Metanephros (tissue), 1 donor: ENCODE measurements around the gene PCDHB10. TPM values are rescaled to one million over a fixed set of nuclear protein-coding genes. Genes with fewer than 3 reads are reported as not detected.

Experiments used
- total RNA-seq: library from RNA; depleted of rRNA; stranded (reverse); fragments of >200 nt; gene quantifications from one replicate; pipeline ENCODE4 v1.2.3, GENCODE V29; 2014

Gene PCDHB10
- 6.2 TPM for total RNA-seq

GRCh38 chr5:141192110-141192725, at the start of gene PCDHB10:
PCDHB10 (plus strand) TSS chr5:141192353; CDS start chr5:141192553, 200 bp downstream.

DNA sequence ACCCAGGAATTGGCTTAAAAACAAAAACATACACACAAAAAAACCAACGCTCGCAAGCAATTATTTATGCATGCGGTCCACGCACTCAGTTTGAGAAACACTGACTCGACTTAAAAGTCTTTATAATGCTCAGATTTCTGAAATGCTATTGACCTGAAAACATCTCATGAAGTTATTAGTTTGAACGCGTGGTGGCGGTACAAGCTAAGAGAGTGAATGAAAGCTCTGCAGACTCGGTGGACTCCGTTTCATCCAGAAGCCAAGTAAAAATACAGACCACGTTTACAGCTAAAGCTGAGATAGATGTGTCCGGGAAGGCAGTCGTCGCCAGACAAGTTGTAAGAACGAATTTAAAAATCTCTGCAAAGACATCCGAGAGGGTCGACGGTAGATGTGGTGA, 42.3 kb upstream of the PCDHB10 start, which contains the start of gene PCDHB6:
Gene PCDHB6 (plus strand): TSS at position 246 of the 400 bp plus-strand sequence. CDS start 201 bp downstream, outside the sequence.

GRCh38 chr5:141172381-141173204, 19.6 kb upstream of the PCDHB10 start, which contains the start of gene PCDHB7:
PCDHB7 (plus strand) TSS chr5:141172644; CDS start chr5:141172836, 192 bp downstream.

DNA sequence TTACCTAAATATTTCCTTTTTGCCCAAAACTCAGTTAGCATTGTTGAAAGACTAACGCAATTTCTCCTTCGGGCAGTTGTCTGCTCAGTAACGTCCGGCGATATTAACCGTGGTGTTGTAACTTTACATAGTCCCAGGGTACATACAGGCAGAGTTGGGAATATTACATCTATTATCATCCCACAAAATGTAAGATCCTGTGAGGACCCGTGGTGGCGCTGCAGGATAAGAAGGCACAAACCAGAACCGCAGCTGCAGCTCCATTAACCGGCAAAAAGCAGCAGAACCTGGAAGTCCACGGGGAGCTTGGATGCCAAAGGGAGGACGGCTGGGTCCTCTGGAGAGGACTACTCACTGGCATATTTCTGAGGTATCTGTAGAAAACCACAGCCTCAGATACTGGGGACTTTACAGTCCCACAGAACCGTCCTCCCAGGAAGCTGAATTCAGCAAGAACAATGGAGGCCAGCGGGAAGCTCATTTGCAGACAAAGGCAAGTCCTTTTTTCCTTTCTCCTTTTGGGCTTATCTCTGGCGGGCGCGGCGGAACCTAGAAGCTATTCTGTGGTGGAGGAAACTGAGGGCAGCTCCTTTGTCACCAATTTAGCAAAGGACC, 14.5 kb upstream of the PCDHB10 start, which contains the start of gene PCDHB8:
Gene PCDHB8 (plus strand): TSS at position 214 of the 615 bp plus-strand sequence. CDS start 245 bp downstream, at position 459.

DNA sequence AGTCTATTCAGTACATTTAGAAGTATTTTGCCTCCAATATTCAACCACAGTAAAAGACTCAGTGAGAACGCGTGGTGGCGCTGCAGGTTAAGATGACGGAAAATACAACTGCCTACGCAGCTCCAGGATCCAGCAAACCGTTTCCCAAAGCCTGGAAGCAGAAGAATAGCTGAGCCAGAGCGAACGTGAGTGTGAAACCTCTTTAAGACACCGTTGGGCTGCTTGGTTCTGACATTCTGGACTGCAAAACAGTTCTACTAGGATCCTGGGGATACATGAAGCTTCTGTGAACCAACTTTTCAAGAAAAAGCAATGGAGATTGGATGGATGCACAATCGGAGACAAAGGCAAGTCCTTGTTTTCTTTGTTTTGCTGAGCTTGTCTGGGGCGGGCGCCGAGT, 9.9 kb upstream of the PCDHB10 start, which contains the start of gene PCDHB16:
Gene PCDHB16 (plus strand): TSS at position 140 of the 400 bp plus-strand sequence. CDS start 173 bp downstream, at position 313.

GRCh38 chr5:141186897-141187512, 5.1 kb upstream of the PCDHB10 start, which contains the start of gene PCDHB9:
PCDHB9 (plus strand) TSS chr5:141187161; CDS start chr5:141187319, 158 bp downstream.

GRCh38 chr5:141199359-141200235, 7.4 kb downstream of the PCDHB10 start, which contains the start of gene PCDHB11:
PCDHB11 (plus strand) TSS chr5:141199627; CDS start chr5:141199775, 148 bp downstream.

GRCh38 chr5:141208478-141208877, 16.3 kb downstream of the PCDHB10 start, which contains the start of gene PCDHB12:
PCDHB12 (plus strand) TSS chr5:141208719; CDS start chr5:141208908, 189 bp downstream.

GRCh38 chr5:141213656-141214339, 21.6 kb downstream of the PCDHB10 start, which contains the start of gene PCDHB13:
PCDHB13 (plus strand) TSS chr5:141213919; CDS start chr5:141214124, 205 bp downstream.

DNA sequence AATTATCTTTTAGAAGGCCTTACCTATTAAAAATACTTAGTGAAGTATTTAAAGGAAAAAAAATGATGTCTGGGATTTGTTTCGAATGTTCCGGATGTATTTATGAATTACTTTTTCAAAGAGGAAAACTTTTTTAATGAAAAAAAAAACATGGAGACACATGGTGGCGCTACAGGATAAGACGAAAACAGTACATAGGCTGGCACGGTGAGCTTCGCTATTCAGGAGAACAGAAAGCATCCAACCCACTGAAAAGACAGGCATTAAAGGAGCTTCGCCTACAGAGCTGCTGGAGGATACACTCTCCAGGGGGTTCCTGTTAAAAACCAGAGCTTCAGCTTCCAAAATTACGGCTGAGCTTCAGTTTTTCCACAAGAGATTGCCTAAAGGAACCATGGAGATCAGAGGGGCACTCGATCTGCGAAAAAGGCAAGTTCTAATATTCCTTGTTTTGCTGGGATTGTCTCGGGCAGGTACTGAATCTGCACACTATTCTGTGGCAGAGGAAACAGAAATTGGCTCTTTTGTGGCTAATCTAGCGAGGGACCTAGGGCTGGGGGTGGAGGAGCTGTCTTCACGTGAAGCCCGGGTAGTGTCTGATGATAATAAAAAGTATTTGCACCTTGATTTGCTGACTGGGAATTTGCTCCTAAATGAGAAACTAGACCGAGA, 31.1 kb downstream of the PCDHB10 start, which contains the start of gene PCDHB14:
Gene PCDHB14 (plus strand): TSS at position 232 of the 672 bp plus-strand sequence. CDS start 163 bp downstream, at position 395.

Other genes with a start within 250 kb of the PCDHB10 start
- 5.8 TPM for gene PCDHAC2, start 225.9 kb upstream of the PCDHB10 start, total RNA-seq
- 0.18 TPM for gene PCDHB1, start 141.0 kb upstream of the PCDHB10 start, total RNA-seq
- gene PCDHB2, start 97.7 kb upstream of the PCDHB10 start, total RNA-seq = 6.2 TPM
- 5.3 TPM for gene PCDHB3, start 91.9 kb upstream of the PCDHB10 start, total RNA-seq
- gene PCDHB4, start 70.5 kb upstream of the PCDHB10 start, total RNA-seq = 3.8 TPM
- 13.4 TPM for gene PCDHB5, start 57.1 kb upstream of the PCDHB10 start, total RNA-seq
- gene PCDHB6, start 42.3 kb upstream of the PCDHB10 start, total RNA-seq = 2.2 TPM
- gene PCDHB7, start 19.7 kb upstream of the PCDHB10 start, total RNA-seq = 4.4 TPM
- gene PCDHB8, start 14.6 kb upstream of the PCDHB10 start, total RNA-seq = 2.6 TPM
- 7.8 TPM for gene PCDHB16, start 10.0 kb upstream of the PCDHB10 start, total RNA-seq
- 3.3 TPM for gene PCDHB9, start 5.2 kb upstream of the PCDHB10 start, total RNA-seq
- 8.5 TPM for gene PCDHB11, start 7.3 kb downstream of the PCDHB10 start, total RNA-seq
- 9.3 TPM for gene PCDHB12, start 16.4 kb downstream of the PCDHB10 start, total RNA-seq
- 7.9 TPM for gene PCDHB13, start 21.6 kb downstream of the PCDHB10 start, total RNA-seq
- gene PCDHB14, start 31.0 kb downstream of the PCDHB10 start, total RNA-seq = 8.6 TPM
- 11.0 TPM for gene PCDHB15, start 53.0 kb downstream of the PCDHB10 start, total RNA-seq
- gene SLC25A2, start 111.7 kb downstream of the PCDHB10 start, total RNA-seq = 0.35 TPM
- gene TAF7, start 128.4 kb downstream of the PCDHB10 start, total RNA-seq = 76.2 TPM
- 1.1 TPM for gene PCDHGA1, start 138.2 kb downstream of the PCDHB10 start, total RNA-seq
- 10.2 TPM for gene PCDHGA2, start 146.4 kb downstream of the PCDHB10 start, total RNA-seq
- gene PCDHGA3, start 151.5 kb downstream of the PCDHB10 start, total RNA-seq = 4.8 TPM
- 6.0 TPM for gene PCDHGB1, start 157.7 kb downstream of the PCDHB10 start, total RNA-seq
- gene PCDHGA4, start 162.7 kb downstream of the PCDHB10 start, total RNA-seq = 6.4 TPM
- gene PCDHGB2, start 167.6 kb downstream of the PCDHB10 start, total RNA-seq = 8.8 TPM
- gene PCDHGA5, start 171.8 kb downstream of the PCDHB10 start, total RNA-seq = 8.7 TPM
- gene PCDHGB3, start 177.9 kb downstream of the PCDHB10 start, total RNA-seq = 7.1 TPM
- 10.3 TPM for gene PCDHGA6, start 181.5 kb downstream of the PCDHB10 start, total RNA-seq
- 8.0 TPM for gene PCDHGA7, start 190.4 kb downstream of the PCDHB10 start, total RNA-seq
- gene PCDHGB4, start 195.3 kb downstream of the PCDHB10 start, total RNA-seq = 14.1 TPM
- gene PCDHGA8, start 200.3 kb downstream of the PCDHB10 start, total RNA-seq = 6.2 TPM
- gene PCDHGB5, start 205.6 kb downstream of the PCDHB10 start, total RNA-seq = 14.1 TPM
- 9.8 TPM for gene PCDHGA9, start 210.4 kb downstream of the PCDHB10 start, total RNA-seq
- gene PCDHGB6, start 215.7 kb downstream of the PCDHB10 start, total RNA-seq = 12.3 TPM
- 9.1 TPM for gene PCDHGA10, start 220.6 kb downstream of the PCDHB10 start, total RNA-seq
- gene PCDHGB7, start 225.3 kb downstream of the PCDHB10 start, total RNA-seq = 15.8 TPM
- 10.0 TPM for gene PCDHGA11, start 228.7 kb downstream of the PCDHB10 start, total RNA-seq
- 10.0 TPM for gene PCDHGA12, start 238.2 kb downstream of the PCDHB10 start, total RNA-seq